Fibroblast of villous mesenchyme (primary cell): ENCODE measurements around the gene GOLGA8F. TPM values are rescaled to one million over a fixed set of nuclear protein-coding genes. Genes with fewer than 3 reads are reported as not detected.
"Not testable (repeated sequence)": the region's sequence is repeated elsewhere in the genome, so short reads cannot be mapped to it uniquely, and the experiment has no call there.

Experiments used
- DNase-seq: peaks from one replicate; pipeline ENCODE4 v3.0.0-alpha.2; 2010; ENCODE audit warnings: low read depth
- H3K4me3 ChIP-seq: 2 replicates; pipeline ENCODE4 v1.5.1; 2011; ENCODE audit warnings: low read depth, mild to moderate bottlenecking, low read length
- small RNA-seq: library from RNA; depleted of rRNA; stranded (forward); fragments of <200 nt; gene quantifications from one replicate; pipeline ENCODE3, GENCODE V24; 2012
- total RNA-seq: library from RNA; depleted of rRNA; stranded (reverse); fragments of >200 nt; gene quantifications from 2 replicates; pipeline ENCODE4 v1.2.3, GENCODE V29; 2012

The GOLGA8F gene
- not detected in 2 replicates for total RNA-seq

- not testable (repeated sequence) for H3K4me3 ChIP-seq, DNase-seq
Measured at GRCh38 chr15:28378364-28378763, at the start of gene GOLGA8F. TSS of gene GOLGA8F (plus strand) at chr15:28378664. CDS start at chr15:28378762, 98 bp downstream.

DNA sequence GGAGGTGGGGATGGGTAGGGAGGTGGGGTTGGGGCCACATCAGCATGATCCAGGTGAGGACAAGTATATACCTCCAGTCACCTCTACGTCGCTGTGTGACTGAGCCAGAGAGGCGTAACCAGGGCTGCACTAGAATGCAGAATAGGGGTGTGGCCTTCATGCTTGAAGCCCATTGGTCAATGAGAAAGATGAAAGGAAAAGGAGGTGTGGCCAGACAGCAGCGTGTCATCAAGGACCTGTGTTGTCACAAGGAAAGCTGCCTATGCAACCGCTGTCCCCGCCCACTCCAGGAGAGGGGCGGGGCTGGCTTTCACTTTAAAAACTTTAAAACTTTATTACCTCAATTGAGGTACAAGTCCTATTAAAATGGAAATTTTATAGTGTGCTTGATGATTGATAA lies 20.5 kb upstream of the GOLGA8F start, which contains the start of gene GOLGA6L24:
Gene GOLGA6L24 (minus strand): TSS at position 101 of the 400 bp plus-strand sequence. CDS start 61 bp downstream, at position 40.
- DNase-seq, H3K4me3 ChIP-seq: not testable (repeated sequence)

DNA sequence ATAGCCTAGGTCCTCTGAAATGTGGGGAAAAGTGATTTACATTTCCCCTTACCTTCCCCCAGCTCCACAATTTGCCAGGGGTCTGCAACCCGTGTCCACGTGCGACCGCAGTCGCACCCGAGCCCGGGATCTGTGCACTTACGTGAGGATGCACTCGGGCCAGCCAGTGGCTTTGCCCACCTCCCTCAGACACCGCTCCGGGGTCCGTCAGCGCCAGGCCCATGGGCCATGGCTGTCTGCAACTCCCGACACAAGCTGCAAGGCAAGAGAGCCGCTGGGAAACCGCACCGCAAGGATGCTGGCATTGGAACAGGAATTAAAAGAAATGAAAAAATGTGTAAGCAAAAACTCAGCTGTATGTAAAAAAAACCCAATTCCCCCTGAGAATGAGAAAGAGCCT lies 13.0 kb upstream of the GOLGA8F start:
- H3K4me3 ChIP-seq, DNase-seq: not testable (repeated sequence)

DNA sequence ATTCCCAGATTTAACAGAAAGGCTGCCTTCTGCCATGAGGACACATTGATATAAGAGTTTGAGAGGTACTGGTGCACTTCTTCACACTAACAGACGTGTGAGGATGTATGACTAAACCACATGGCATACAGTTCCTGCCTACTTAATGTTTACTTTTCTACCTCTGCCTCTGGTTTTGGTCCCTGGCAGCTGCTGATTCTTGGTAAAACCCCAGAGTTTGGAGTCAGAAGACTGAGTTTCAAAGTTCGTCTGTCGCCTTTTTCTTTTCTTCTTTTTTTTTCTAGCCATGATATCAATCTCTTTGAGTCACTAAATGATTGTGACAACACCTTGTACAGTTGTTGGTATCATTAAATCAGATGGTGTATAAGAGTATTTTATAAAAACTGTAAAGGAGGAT lies 1.6 kb downstream of the GOLGA8F start:
- H3K4me3 ChIP-seq, DNase-seq: not testable (repeated sequence)

GRCh38 chr15:28396022-28396421 lies 17.6 kb downstream of the GOLGA8F start:
- not testable (repeated sequence) for DNase-seq

DNA sequence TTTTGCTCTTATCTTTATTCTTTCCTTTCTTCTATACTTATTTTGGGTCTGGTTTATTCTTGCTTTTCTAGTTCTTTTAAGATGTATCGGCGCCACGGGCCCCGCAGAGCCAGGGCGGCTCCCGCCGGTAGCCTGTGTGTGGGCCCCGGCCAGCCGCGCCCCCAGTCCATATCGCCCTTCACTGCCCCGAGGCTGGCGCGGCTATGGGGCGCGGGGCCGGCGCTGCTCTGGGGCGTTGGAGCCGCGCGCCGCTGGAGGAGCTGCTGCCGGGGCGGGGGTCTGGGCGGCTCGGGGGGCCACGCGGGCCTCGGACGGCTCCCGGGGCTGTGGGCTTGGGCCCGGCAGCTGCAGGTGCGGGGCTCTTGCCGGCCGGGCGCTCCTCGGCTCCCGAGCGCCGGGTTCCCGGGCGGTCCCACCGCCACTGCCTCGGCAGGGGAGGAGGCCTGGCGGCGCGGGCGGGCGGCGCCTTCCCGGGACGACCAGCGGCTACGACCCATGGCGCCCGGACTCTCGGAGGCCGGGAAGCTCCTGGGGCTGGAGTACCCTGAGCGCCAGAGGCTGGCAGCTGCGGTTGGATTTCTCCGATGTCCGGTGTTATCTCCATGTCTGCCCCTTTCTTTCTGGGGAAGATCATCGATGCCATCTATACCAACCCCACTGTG lies 24.4 kb downstream of the GOLGA8F start:
- DNase-seq: not testable (repeated sequence)

More at GRCh38 chr15:28396022-28396421, 17.6 kb downstream of the GOLGA8F start:
- not testable (repeated sequence) for H3K4me3 ChIP-seq

DNA sequence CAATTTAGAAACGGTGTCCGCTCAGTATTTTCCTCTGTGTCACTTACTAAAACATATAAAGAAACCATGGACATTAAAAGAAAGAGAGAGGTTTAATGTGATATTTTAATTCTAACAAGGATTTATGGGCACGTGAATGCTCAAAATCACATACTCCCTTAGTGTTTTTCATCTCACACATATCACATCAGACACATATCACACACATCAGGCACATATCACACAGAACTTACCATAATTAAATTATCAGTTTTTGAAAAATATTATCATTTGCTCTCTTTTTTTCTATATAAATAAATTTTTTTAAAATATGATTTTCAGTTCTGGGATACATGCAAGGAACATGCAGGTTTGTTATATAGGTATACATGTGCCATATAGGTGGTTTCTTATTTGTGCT lies 42.0 kb downstream of the GOLGA8F start:
- DNase-seq, H3K4me3 ChIP-seq: not testable (repeated sequence)

More for the DNA sequence above, 24.4 kb downstream of the GOLGA8F start:
- not testable (repeated sequence) for H3K4me3 ChIP-seq

DNA sequence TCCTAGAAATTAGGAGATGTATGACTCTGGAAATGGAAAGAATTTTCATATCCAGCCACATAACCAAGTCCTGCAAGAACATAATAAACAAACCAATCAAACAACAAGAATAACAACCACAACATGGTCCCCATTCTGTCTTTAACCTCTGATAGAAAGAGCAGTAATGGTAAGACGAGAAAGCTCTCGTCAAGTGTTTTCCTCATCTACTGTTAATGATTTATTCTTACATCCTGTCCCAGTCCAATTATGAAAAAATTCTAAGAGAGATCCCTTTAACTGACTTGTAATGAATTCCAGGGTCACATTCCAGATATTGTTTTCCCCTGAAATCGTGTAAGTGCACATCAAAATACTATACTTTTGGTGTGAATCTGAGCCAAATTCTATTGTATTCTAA lies 57.1 kb downstream of the GOLGA8F start:
- H3K4me3 ChIP-seq, DNase-seq: not testable (repeated sequence)

Small RNA genes within 50 kb of the gene (small RNA-seq; reads per million reads assigned to genes)
- gene AC091304.5 (not detected), gene AC091304.6 (not detected), gene AC091304.9 (not detected), gene MIR4509-2 (not detected), gene RN7SL238P (not detected)

Other genes with a start within 250 kb of the GOLGA8F start
- gene HERC2, start 56.5 kb upstream of the GOLGA8F start, total RNA-seq: 39.6 and 41.0 TPM in 2 replicates
- gene GOLGA6L24, start 20.6 kb upstream of the GOLGA8F start, total RNA-seq: not detected in 2 replicates
- not detected in 2 replicates for gene GOLGA8G, start 154.3 kb downstream of the GOLGA8F start, total RNA-seq
- not detected in 2 replicates for gene GOLGA6L25, start 174.9 kb downstream of the GOLGA8F start, total RNA-seq